GM18519 (cell line): Measurements from ENCODE around the gene CEP83.
"Not testable (repeated sequence)": the region's sequence is repeated elsewhere in the genome, so short reads cannot be mapped to it uniquely, and the experiment has no call there.

ENCODE experiments used
- ATAC-seq: cut with Tn5 transposase; IDR thresholded peaks from one replicate; pipeline ENCODE4 v1.9.1; 2021; ENCODE audit warnings: mild to moderate bottlenecking, moderate library complexity; ENCODE audit not compliant: unreplicated experiment, low FRiP score

The CEP83 gene

GRCh38 chr12:94384030-94384429, 75.6 kb downstream of the CEP83 start:
- ATAC-seq: no peak

GRCh38 chr12:94380507-94380906, 79.2 kb downstream of the CEP83 start:
- no peak for ATAC-seq

- ATAC-seq: no peak
Observed at GRCh38 chr12:94379479-94380113, 80.1 kb downstream of the CEP83 start.

GRCh38 chr12:94377599-94377998, 82.1 kb downstream of the CEP83 start:
- ATAC-seq: no peak

GRCh38 chr12:94374124-94374523, 85.5 kb downstream of the CEP83 start:
- no peak for ATAC-seq

- ATAC-seq: no peak
Observed at GRCh38 chr12:94372461-94372860, 87.2 kb downstream of the CEP83 start.

GRCh38 chr12:94362653-94363052, 97.0 kb downstream of the CEP83 start:
- no peak for ATAC-seq

- no peak for ATAC-seq
Observed at GRCh38 chr12:94359761-94360160, 99.9 kb downstream of the CEP83 start.

GRCh38 chr12:94353130-94353529, 106.5 kb downstream of the CEP83 start:
- no peak for ATAC-seq

GRCh38 chr12:94340573-94340972, 119.1 kb downstream of the CEP83 start:
- ATAC-seq: no peak

- no peak for ATAC-seq
Observed at GRCh38 chr12:94338006-94338794, 121.5 kb downstream of the CEP83 start.

- no peak for ATAC-seq
Observed at GRCh38 chr12:94336211-94336925, 123.3 kb downstream of the CEP83 start.

- no peak for ATAC-seq
Observed at GRCh38 chr12:94333396-94333795, 126.3 kb downstream of the CEP83 start.

- no peak for ATAC-seq
Observed at GRCh38 chr12:94329366-94329765, 130.3 kb downstream of the CEP83 start.

- ATAC-seq: no peak
Observed at GRCh38 chr12:94327809-94328208, 131.9 kb downstream of the CEP83 start.

- ATAC-seq: no peak
Observed at GRCh38 chr12:94326727-94327126, 132.9 kb downstream of the CEP83 start.

GRCh38 chr12:94326234-94326633, 133.4 kb downstream of the CEP83 start:
- ATAC-seq: no peak

GRCh38 chr12:94322346-94322745, 137.3 kb downstream of the CEP83 start:
- no peak for ATAC-seq

- ATAC-seq: no peak
Observed at GRCh38 chr12:94320109-94320508, 139.6 kb downstream of the CEP83 start.

- ATAC-seq: peak; percentile 68
Observed at GRCh38 chr12:94318181-94318580, 141.5 kb downstream of the CEP83 start.

GRCh38 chr12:94316600-94316999, 143.1 kb downstream of the CEP83 start:
- not testable (repeated sequence) for ATAC-seq
